Lung microvascular endothelial cell (primary cell): Measurements from ENCODE around the gene ANAPC16. TPM values are rescaled to one million over a fixed set of nuclear protein-coding genes. Genes with fewer than 3 reads are reported as not detected.

Experiments used
- DNase-seq, 2 donors: peaks; one replicate each; pipeline versions ENCODE4 v3.0.0 to v3.0.0-alpha.2; 2010; ENCODE audit warnings: low read depth in 2 of 2
- total RNA-seq: library from RNA; depleted of rRNA; stranded (reverse); fragments of >200 nt; gene quantifications from 2 replicates; pipeline ENCODE4 v1.2.1, GENCODE V29; 2014

The ANAPC16 gene
- total RNA-seq, 1 donor from 2014 or later, result 38.7 TPM

DNA sequence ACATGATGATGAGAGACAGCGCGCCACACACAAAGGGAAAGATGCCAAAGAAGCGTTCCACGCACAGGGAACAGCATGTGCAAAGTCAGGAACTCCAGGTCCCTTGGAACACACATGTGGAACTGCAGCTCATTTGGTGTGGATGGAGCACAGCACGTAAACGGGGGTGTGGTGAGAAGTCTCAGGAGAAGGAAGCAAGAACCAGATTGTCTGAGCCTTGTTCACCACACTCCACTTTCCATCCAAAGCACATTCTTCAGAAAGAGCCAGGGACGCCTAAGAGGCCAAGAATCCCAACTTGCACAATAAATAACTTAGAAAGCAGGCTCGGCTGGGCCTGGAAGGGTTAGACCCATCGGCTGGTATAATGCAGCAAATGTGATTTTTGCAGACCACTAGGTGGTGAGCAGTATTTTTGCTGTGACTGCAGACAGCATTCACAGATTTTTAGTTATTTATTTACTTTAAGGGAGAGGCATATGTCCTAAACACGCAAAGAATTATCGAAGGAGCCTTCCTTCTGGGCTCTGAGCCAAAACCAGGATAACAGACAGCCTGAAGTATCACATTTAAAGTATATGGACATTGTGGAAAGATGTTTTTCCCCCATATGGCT is 28.1 kb downstream of the ANAPC16 start:
- DNase-seq, result peak in 1 of 2 donors; percentile 61

DNA sequence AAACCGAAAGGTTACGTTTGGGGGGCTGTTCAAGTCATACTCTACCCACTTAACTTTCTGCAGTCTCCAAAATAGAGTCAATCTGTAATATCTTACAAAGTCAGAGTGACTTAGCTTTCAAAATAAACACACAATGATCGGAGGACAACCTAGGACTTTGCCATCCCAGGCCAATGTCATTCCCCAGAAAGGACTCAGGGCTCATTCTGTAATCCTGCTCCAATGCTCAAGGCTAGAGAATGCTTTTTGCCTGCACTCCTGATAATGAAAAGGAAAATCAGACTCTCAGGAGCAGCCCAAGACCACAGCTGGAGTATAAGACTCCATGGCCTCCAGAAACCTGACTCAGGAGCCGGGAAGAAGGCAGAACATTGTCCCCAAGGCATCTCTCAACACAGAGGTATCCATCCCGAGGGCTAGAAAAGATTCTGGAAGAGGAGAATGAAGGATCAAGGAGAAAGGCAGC is 28.8 kb downstream of the ANAPC16 start:
- DNase-seq, result no peak

DNA sequence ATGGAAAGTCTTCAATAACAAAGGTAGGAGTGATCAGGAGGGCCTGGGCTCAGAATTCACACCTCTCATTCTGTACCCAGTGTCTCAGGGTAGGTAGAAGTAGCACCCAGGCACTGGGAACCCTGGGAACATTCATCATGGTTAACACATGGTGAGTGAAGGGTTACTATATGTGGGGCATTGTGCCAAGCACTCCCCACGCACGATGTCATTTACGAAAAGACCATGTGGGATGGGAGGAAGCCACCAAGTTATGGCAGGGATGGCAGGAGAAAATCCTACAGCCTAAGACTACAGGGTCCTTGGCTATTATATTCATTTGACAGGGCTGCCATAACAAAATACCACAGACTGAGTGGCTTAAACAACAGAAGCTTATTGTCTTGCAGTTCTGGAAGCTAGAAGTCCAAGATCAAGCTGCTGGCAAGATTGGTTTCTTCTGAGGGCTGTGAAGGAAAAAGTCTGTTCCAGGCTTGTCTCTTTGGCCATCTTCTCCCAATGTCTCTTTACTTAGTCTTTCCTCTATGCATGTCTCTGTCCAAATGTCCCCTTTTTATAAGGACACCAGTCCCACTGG is 30.2 kb downstream of the ANAPC16 start:
- DNase-seq, result no peak

DNA sequence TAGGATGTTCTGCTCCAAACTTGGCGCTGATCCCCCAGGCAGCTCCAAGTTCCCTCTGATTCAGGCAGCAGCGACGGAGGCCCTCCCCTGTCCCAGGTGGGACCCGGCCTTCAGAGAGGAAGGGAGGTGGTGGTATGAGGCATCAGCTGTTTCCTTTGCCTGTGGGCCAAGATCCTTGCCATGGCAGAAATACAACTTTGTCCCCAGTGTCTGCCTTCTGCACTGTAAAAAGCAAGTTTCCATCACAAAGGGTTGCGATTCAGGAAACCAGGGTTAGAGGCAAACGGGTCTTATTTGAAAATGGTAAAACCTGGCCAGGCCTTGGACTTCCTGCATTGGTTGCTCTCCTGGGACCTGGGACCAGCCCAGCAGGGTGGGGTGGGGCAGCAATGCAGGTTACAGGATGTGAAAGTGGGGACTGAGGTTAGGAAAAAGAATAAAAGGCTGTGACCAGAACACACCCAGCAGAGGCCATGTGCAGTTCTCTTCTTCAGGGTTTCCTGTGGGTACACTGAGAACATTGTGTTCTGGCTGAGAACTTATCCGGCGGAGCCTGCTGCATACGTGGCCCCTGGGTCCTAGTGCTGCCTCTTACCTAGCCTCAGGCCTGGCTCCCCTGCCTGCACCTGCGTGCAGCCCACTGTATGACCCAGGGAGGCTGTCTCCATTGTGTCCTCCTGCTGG is 32.8 kb downstream of the ANAPC16 start:
- peak; percentile 78 to 100 for DNase-seq

DNA sequence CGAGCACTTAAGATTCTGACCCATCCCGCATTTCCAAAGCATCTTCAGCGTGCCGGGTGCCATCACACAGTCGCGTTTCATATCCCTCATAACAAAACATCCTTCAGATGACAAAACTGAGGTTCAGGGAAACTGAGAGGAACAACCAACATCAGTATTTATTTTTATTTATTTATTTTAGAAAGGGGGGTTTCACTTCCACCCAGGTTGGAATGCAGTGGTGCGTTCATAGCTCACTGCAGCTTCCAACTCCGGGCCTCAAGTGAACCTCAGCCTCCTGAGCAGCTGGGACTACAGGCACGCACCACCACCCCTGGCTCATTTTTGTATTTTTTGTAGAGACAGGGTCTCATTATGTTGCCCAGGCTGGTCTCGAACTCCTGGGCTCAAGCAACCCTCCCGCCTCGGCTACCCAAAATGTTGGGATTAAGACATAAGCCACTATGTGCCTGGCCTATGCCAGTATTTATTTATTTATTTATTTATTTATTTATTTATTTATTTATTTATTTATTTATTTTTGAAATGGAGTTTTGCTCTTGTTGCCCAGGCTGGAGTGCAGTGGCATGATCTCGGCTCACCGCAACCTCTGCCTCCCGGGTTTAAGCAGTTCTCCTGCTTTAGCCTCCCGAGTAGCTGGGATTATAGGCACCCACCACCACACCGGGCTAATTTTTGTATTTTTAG is 33.5 kb downstream of the ANAPC16 start:
- peak in 1 of 2 donors; percentile 41 for DNase-seq

DNA sequence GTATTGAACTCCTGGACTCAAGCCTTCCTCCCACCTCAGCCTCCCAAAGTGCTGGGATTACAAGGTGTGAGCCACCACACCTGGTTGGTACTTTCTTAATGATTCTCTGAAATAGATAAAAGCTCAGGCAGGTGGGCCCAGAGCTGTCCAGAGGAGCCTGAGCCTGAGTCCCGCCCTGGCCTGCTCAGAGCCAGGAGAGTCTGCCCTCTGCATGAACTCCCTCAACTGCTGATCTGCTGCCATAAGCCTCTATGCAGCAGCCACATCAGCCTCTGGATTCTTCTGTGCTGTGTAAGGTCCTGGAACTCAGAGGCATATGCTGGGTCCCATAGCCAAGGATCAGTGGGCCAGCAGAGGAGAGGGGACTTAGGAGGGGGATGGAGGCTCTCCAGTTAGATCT is 34.9 kb downstream of the ANAPC16 start:
- DNase-seq, result peak; percentile 49 to 54

DNA sequence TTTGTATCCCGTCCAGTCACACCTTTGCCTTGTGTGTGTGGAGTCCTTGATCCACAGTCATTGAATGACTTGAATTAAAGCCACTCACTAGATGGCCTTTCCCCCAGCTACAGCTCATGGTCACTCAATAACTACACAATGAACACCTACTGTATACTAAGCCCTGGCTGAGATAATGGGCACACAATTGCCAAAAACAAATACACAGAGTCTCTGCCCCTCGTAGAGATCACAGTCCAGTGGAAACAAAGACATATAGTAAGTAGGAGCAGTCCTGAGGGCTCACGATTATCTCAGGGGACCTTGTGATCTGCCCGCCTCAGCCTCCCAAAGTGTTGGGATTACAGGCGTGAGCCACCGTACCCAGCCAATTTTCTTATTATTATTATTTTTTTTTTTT is 35.8 kb downstream of the ANAPC16 start:
- DNase-seq, result no peak

DNA sequence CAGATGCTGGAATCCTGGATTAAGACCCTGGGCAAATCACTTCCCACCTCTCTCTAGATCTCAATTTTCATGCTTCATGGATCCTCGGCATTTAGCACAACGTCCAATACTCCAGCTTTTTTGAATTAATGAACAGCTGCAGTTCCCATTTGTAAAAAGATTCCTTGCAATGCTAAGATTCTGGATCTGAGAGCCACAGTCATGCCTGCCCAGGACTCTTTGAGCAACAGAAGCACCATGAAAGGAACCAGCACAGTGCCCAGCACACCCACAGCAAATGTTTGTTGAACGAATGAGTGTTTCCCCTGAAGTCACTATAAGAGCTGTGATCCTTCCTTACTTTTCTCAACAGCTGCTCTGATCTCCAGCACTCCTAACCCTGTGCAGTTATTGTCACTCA is 37.2 kb downstream of the ANAPC16 start:
- no peak for DNase-seq

DNA sequence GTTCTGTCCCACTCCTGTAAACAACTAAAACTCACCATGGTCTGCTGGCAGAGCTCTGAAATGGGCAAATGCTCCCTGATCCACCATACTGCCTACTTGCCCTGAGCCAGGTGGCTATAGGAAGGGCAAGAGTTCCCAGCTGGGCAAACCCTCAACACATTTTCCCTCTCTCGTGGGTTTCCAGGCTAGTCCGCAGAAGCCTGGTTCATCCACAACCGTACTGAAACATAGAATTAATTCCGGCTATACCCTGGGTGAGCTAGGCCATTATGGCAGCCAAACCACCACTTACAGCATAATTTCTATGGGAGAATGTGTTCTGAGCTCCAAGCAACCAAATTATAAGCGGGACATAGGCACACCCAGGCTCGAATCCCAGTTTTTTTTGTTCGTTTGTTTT is 37.8 kb downstream of the ANAPC16 start:
- DNase-seq, result no peak

DNA sequence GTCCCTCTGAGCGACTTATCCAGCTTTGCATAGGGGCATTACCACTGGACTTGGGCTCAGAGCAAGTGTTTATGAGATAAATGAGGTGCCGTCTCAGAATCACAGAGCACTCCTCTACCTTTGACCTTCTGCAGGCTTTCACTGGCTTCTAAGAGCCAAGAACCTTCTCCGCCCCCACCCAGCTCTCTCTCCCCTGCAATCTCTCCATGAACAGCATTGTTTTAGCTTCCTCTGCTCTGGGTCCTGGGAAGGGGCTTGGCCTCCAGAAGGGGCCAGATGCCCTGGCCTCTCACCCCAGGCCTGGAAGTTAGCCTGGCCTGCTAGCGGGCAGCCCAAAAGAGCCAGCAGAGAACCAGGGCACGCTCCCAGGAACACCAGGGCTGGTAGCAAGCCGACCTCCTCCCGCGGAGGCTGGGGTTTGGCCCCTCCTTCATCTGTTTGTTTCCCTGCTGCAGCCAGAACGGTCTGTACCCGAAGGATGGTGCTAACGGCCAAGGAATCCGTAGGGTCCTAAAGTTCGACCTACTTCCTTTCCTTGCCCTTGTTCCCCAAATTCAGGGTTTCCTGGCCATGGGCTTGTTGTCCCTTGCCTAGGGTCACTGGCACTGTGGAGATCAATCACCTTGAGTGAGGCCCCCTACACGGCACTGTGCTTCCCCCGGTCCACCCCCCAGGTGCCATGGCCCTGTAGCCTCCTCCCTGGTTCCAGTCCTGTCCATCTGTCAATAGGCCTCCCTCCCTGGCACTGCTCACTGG is 39.2 kb downstream of the ANAPC16 start:
- peak in 1 of 2 donors; percentile 66 for DNase-seq

DNA sequence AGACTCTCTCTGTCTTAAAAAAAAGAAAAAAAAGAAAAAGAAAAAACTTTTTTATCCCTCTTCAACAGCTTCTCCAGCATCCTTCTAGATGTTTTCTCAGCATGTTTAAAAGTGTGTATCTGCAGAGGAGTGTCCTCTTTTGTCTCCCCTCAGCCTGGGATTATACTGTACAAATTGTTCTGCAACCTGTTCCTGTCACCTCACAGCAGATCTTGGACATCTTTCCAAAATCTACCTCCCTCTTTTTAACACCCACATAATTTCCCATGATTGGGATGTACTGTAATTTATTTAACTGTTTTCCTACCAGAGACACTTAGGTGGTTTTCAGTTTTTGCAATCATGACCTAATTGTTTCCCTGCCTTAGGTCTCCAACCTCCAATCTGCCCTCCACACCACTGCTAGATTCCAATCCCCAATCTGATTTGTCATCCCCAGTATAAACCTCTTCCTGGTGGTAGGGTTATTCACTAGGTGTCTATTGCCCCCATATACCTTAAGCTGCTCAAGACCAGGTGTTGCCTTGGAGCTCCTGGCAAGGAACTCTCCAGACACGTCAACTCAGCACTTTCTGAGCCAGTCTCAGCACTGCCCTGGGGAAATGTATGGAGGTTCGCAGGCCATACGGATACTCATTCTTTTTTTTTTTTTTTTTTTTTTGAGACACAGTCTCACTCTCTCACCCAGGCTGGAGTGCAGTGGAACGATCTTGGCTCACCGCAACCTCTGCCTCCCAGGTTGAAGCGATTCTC is 40.3 kb downstream of the ANAPC16 start:
- DNase-seq, result no peak

DNA sequence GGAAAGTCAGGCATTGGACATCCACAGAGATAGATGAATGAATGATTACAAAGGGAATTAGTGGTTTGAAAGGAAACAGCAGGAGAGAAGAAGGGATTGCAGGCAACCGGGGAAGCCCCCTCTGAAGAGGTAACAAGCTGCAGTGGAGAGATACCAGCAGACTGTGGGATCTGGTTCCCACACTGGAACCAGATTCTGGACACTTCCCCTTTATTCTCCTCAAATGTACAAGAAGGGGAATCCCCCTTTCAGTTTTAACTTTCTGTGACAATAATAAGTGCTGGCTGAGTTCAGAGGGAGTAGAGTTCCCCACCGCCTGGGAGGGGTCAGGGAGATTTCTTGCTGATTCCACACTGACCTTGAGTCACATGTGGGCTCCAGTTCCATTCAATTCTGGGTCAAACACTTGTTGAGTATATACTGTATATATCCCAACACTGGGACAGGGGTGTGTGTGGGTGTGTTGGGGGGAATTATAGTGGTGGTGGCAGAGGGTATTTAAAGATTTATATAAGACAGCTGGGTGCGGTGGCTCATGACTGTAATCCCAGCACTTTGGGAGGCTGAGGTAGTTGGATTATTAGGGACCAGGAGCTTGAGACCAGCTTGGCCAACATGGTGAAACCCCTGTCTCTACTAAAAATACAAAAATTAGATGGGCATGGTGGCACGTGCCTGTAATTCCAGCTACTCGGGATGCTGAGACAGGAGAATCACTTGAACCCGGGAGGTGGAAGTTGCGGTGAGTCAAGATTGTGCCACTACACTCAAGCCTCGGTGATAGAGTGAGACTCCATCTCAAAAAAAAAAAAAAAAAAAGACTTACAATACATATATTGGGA is 41.5 kb downstream of the ANAPC16 start:
- peak in 1 of 2 donors; percentile 22 for DNase-seq

DNA sequence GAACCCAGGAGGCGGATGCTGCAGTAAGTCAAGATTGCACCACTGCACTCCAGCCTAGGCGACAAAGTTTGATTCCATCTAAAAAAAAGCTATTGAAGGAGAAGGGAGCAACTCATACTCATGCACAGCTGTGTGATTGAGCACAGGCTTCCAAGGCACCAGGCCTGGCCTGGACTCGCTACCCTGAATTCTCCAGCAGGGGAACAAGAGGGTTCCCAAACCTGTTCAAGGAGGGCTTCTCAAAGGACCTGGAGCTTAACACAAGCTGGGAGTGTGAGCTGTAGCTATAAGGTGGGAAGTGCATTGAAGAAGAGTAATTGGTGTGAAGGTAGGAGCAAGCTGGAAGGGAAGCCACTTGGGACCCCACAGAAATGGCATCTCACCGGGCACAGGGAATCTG is 42.8 kb downstream of the ANAPC16 start:
- no peak for DNase-seq

DNA sequence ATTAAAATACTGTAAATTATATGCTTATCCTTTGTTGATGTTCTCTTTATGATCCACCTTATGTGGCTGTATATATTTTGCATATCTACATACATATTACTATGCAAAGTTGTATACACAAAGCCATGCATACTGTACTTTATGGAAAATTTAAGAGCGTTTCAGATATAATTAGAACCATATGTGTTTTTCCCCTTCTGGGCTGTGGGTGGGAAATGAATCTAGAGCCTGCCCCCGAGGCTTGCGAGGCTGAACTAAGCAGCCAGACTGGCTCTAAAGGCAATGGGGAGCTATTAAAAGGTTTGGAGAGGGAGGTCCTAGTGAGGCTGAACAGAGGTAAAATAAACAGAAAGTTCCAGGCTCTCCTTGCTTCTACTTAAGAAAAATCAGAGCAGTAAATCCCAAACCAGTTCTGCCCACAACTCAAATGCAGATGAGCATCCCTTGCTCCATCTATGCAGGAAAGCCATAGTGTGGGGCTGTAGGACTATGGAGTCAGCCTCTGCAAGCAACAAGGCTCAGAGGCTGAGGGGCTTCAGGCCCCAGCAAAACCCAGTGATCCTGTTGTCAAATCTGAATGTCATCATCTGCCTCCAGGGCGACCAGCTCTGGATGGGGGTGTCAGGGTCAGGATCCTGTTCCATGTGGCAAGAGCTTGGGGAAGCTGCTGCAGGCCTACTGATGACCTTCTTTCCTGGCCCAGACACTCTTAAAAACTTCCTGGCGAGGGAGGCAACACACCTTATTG is 43.9 kb downstream of the ANAPC16 start:
- no peak for DNase-seq

DNA sequence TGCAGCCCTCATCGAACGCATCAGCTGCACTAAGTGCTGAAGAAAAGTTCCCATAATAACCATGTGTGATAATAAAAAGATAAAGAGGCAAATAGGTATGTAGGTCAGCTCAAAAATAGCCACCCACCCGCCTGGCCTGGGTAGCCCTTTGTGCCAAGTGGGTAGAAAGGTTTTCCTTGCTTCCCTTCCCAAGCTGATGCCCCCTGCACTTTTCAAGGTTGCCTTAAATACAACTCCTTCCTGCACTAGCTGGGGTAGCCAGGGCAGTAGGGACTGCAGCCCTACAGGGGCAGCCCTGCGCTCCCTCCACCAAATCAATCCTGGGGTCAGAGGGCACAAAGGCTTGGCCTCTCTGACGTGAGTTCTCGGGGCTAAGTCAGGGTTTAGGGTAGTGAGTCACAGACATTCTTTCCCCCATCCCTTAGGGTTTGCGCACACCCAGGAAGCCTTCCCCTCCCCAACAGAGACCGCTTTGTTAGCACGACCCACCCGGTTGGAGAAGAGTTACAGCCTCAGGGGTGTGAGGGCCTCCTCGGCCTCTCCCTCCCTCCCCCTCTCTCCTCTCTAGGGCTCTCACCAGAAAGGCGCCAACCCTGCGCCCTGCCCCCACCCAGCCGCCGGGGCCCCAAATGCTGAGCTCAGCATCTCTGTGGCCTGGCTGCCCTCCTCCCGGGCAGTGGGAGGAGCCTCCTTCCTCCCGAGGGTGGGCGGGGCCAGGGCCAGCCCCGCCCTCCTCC is 44.6 kb downstream of the ANAPC16 start:
- DNase-seq, result peak; percentile 34 to 43

DNA sequence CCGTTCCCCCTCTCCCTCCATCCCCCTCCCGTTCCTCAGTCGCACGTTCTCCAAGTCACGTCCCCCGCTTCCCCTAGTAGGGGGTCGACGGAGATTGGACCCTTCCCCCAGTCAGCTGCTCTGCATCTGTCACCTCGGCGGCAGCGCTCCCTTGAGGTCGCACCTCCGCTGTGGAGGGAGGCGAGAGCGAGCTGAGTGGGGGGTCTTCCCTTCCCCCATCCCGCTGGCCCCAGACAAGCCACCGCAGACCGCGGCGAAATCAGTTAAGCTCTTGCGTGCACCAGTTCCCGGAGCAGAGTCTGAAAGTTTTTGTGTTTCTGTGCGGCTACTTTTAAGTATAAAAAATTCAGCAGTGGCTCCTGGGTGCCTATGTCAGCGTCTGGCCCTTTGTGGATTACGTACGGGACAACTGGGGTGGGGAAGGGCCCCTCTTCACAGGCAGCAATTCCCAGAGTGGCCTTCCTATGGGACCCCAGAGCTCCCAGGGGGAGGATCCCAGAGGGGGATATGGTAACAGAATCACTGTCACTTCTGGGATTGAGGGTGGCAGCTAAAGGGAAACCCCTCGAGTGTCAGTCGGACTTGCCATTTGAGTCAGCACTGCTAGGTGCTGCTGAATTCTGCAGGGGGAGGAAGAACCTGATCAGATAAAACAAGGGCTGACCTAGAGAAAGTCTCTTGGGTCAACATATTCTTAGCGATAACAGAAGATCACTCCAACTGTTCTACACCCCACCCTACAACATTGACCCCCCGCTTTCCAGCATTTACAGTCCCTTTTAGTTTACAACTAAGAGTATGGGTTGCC is 45.4 kb downstream of the ANAPC16 start:
- DNase-seq, result no peak

DNA sequence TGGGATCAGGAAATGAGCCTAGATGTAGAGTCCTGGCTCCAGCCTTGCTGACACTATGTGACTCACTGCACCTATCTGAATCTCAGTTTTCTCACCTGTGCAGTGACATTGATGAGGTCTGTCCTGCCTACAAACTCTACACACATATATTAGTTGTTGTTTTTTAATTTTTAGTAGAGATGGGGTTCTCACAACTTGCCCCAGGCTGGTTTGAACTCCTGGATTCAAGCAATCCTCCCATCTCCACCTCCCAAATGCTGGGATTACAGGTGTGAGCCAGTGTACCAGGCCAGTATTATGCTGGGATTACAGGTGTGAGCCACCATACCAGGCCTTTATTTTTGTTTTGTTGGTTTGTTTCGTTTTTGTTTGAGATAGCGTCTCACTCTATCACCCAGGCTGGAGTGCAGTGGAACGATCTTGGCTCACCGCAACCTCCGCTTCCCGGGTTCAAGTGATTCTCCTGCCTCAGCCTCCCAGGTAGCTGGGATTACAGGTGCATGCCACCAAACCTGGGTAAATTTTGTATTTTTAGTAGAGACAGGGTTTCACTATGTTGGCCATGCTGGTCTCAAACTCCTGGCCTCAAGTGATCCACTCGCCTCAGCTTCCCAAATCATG is 46.1 kb downstream of the ANAPC16 start:
- no peak for DNase-seq
